GM21360 (cell line): ENCODE results near the gene RFXAP.

Source experiments
- ATAC-seq: cut with Tn5 transposase; IDR thresholded peaks from one replicate; pipeline ENCODE4 v1.9.1; 2021; ENCODE audit warnings: mild to moderate bottlenecking, moderate library complexity; ENCODE audit not compliant: unreplicated experiment

The RFXAP gene

DNA sequence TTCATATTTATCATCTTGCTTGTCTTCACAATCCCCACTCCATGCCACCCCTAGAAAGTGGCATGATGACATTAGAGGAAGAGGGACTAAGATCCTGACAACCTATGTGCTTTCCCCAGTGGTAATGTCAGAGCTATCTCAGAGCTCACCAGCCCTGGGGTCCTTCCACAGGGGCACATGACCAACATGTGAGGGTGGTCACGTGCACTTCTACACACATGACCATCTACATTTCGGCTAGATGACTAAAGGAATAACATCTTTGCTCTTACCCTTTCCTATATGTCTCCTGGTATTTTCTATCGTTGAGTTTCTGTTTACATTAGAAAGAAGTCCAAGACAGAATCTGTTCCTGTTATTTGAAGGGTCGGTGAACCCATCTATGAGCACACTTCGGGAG, 46.2 kb downstream of the RFXAP start:
- ATAC-seq, result no peak

GRCh38 chr13:36866232-36866631, 47.2 kb downstream of the RFXAP start:
- no peak for ATAC-seq

DNA sequence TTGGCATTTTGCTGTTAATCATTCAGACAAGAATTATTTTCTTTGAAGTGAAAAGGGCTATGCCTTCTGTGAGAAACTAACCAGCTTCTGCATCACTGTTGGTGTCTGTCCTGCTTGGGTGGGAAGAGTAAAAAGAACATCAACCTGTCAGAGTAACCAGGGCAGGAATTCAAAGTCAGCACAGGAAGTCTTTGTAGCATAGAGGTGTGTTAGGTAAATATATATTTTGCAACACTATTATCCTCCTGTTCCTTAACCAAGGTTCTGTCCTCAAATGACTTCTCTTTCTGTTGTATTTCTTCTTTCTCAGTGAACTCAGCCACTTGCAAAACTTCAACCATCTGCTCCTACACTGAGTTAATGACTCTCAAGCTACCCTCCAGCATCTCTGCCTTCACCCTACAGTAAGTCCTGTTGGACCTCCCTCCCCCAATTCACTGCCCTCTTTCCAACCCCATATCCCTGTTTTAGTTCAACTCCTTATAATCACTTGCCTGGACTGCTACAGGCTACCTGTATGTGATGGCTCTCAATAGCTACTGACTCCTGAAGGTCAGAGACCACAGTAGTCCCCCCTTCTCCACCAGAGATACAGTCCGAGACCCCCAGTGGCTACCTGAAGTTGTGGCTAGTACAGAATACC, 51.1 kb downstream of the RFXAP start:
- ATAC-seq, result no peak

GRCh38 chr13:36872621-36873020, 53.6 kb downstream of the RFXAP start:
- ATAC-seq, result no peak

GRCh38 chr13:36875431-36875830, 56.4 kb downstream of the RFXAP start:
- no peak for ATAC-seq

DNA sequence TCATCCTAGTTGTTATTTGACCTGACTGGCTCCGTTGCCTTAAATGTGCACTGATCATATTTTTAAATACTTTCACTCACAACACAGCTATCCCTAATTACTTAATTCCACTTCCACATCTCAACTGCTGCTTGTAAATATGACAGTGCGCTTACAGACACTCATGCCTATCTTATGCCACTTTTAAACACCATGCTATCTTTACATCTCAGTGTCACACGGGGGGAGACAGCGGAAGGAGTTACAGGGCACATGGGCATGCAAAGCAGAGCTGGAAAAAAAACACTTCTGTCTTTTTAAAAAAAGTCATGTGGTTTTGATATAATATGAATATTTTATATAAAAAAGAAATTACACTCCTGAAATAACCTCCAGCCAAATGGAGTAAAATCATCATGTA, 56.9 kb downstream of the RFXAP start:
- no peak for ATAC-seq
